Smooth muscle cell (in vitro differentiated cells): ENCODE measurements around the gene HIVEP1. TPM values are rescaled to one million over a fixed set of nuclear protein-coding genes. Genes with fewer than 3 reads are reported as not detected.

Experiments used
- DNase-seq: peaks from one replicate; lab custom pipeline; 2025; ENCODE audit not compliant: unreplicated experiment; lab: John Stamatoyannopoulos, UW
- H2AFZ ChIP-seq: fragments of 200-600 bp; sonication (generic); 2 replicates; pipeline ENCODE4 v1.6.0; 2016; ENCODE audit warnings: antibody characterized with exemption, low read depth, mild to moderate bottlenecking
- H3F3A ChIP-seq: fragments of 200-600 bp; sonication (generic); 2 replicates; pipeline ENCODE4 v1.6.0; 2017; ENCODE audit warnings: antibody characterized with exemption, low read depth
- H3K27ac ChIP-seq: fragments of 200-600 bp; sonication (generic); 2 replicates; pipeline ENCODE4 v1.5.1; 2016; ENCODE audit warnings: low read depth, mild to moderate bottlenecking
- H3K27me3 ChIP-seq: fragments of 200-600 bp; sonication (generic); 2 replicates; pipeline ENCODE4 v1.6.1; 2016; ENCODE audit warnings: low read depth, mild to moderate bottlenecking
- H3K36me3 ChIP-seq: fragments of 200-600 bp; sonication (generic); 2 replicates; pipeline ENCODE4 v1.5.1; 2016; ENCODE audit warnings: low read depth
- H3K4me1 ChIP-seq: fragments of 200-600 bp; sonication (generic); 2 replicates; pipeline ENCODE4 v1.5.1; 2016; ENCODE audit warnings: low read depth
- H3K4me2 ChIP-seq: fragments of 200-600 bp; sonication (generic); 2 replicates; pipeline ENCODE4 v1.6.0; 2016; ENCODE audit warnings: mild to moderate bottlenecking
- H3K4me3 ChIP-seq: fragments of 200-600 bp; sonication (generic); 2 replicates; pipeline ENCODE4 v1.5.1; 2016; ENCODE audit warnings: mild to moderate bottlenecking
- H3K79me2 ChIP-seq: fragments of 200-600 bp; sonication (generic); 2 replicates; pipeline ENCODE4 v1.6.0; 2016; ENCODE audit warnings: low read depth, mild to moderate bottlenecking
- H3K9ac ChIP-seq: fragments of 200-600 bp; sonication (generic); 2 replicates; pipeline ENCODE4 v1.6.0; 2016; ENCODE audit warnings: low read depth
- H3K9me3 ChIP-seq: fragments of 200-600 bp; sonication (generic); replicated peaks from 2 replicates; pipeline ENCODE4 v1.5.1; 2016; ENCODE audit warnings: low read depth
- H4K20me1 ChIP-seq: fragments of 200-600 bp; sonication (generic); 2 replicates; pipeline ENCODE4 v1.6.0; 2016; ENCODE audit warnings: low read depth
- CTCF ChIP-seq: fragments of 200-600 bp; sonication (generic); IDR thresholded peaks from 2 replicates; pipeline ENCODE4 v1.5.1; 2017; ENCODE audit warnings: borderline replicate concordance, mild to moderate bottlenecking, antibody characterized with exemption; ENCODE audit not compliant: insufficient read depth, poor library complexity, severe bottlenecking
- WGBS: methylation state at CpG from one replicate; pipeline ENCODE4 v1.1.7; 2016; ENCODE audit warnings: low lambda C conversion rate; 5-methylcytosine and 5-hydroxymethylcytosine counted together
- polyA plus RNA-seq: library from polyadenylated mRNA; unstranded; fragments of >200 nt; fragmentation: Nextera tagmentation; extraction: Ambion mirVana; gene quantifications from 2 replicates; pipeline ENCODE4 v1.2.1, GENCODE V29; 2016
- total RNA-seq: library from RNA; depleted of rRNA; stranded (reverse); fragments of >200 nt; gene quantifications from 2 replicates; pipeline ENCODE4 v1.2.3, GENCODE V29; 2014

HIVEP1 gene
- total and polyA plus RNA-seq, 2 experiments from 2014 or later, result 6.8 to 58.8 TPM

GRCh38 chr6:12047792-12048432, 35.8 kb downstream of the HIVEP1 start:
- WGBS, result 93% methylated on average over 10 of the region's 10 CpGs
- no peak for TF ChIP-seq CTCF

GRCh38 chr6:12048609-12049008, 36.5 kb downstream of the HIVEP1 start:
- no peak overlapping the region for H2AFZ ChIP-seq
- H3K79me2 ChIP-seq, result peaks cover 88% of the 10 kb centered on the region
- no peaks in the 10 kb centered on the region for H3K27me3 ChIP-seq
- H3K4me2 ChIP-seq, result no peak overlapping the region
- H4K20me1 ChIP-seq, result peaks cover 77% of the 10 kb centered on the region
- peaks cover 11% of the 10 kb centered on the region for H3K4me1 ChIP-seq
- H3K4me3 ChIP-seq, result no peak overlapping the region
- no peak overlapping the region for H3K27ac ChIP-seq
- H3K36me3 ChIP-seq, result no peaks in the 10 kb centered on the region
- no peak for DNase-seq
- no peaks in the 10 kb centered on the region for H3F3A ChIP-seq
- TF ChIP-seq CTCF, result no peak
- H3K9ac ChIP-seq, result no peak overlapping the region
- WGBS, result 92% methylated on average over 2 of the region's 2 CpGs
- H3K9me3 ChIP-seq, result no peaks in the 10 kb centered on the region

More at GRCh38 chr6:12047792-12048432, 35.8 kb downstream of the HIVEP1 start:
- H3K27me3 ChIP-seq, result no peaks in the 10 kb centered on the region
- peaks cover 78% of the 10 kb centered on the region for H4K20me1 ChIP-seq
- H3K4me3 ChIP-seq, result no peak overlapping the region
- no peak overlapping the region for H3K4me2 ChIP-seq
- no peak overlapping the region for H2AFZ ChIP-seq
- peaks cover 85% of the 10 kb centered on the region for H3K79me2 ChIP-seq
- H3K9me3 ChIP-seq, result no peaks in the 10 kb centered on the region
- H3K27ac ChIP-seq, result no peak overlapping the region
- peaks cover 11% of the 10 kb centered on the region for H3K4me1 ChIP-seq
- no peak for DNase-seq
- H3F3A ChIP-seq, result no peaks in the 10 kb centered on the region
- no peaks in the 10 kb centered on the region for H3K36me3 ChIP-seq
- no peak overlapping the region for H3K9ac ChIP-seq

- H3K4me1 ChIP-seq, result peaks cover 11% of the 10 kb centered on the region
- peaks cover 76% of the 10 kb centered on the region for H4K20me1 ChIP-seq
- H3K4me2 ChIP-seq, result no peak overlapping the region
- no peaks in the 10 kb centered on the region for H3K9me3 ChIP-seq
- TF ChIP-seq CTCF, result no peak
- WGBS, result 99% methylated on average over 7 of the region's 7 CpGs
- no peak for DNase-seq
- H3K27ac ChIP-seq, result no peak overlapping the region
- no peak overlapping the region for H2AFZ ChIP-seq
- H3K9ac ChIP-seq, result no peak overlapping the region
- no peaks in the 10 kb centered on the region for H3K27me3 ChIP-seq
- H3F3A ChIP-seq, result no peaks in the 10 kb centered on the region
- peaks cover 88% of the 10 kb centered on the region for H3K79me2 ChIP-seq
- H3K36me3 ChIP-seq, result no peaks in the 10 kb centered on the region
- H3K4me3 ChIP-seq, result no peak overlapping the region
Measured at GRCh38 chr6:12049165-12049564, 37.1 kb downstream of the HIVEP1 start.

- Histone ChIP-seq H3F3A (no peaks in the 10 kb centered on the region), H3K79me2 (peaks cover 92% of the 10 kb centered on the region), H3K36me3 (no peaks in the 10 kb centered on the region), H4K20me1 (peaks cover 73% of the 10 kb centered on the region), H2AFZ (no peak overlapping the region), H3K9me3 (no peaks in the 10 kb centered on the region), H3K4me1 (peaks cover 11% of the 10 kb centered on the region), H3K4me2 (peak overlapping the region; percentile 75), H3K27ac (peak overlapping the region; percentile 88), H3K27me3 (no peaks in the 10 kb centered on the region), H3K9ac (peak overlapping the region; percentile 54), H3K4me3 (no peak overlapping the region)
- no peak for DNase-seq
- TF ChIP-seq CTCF, result no peak
- WGBS, result 45% methylated on average over 4 of the region's 4 CpGs
Measured at GRCh38 chr6:12051861-12052368, 39.8 kb downstream of the HIVEP1 start.
